ENCODE data around the gene MNT. TPM values are rescaled to one million over a fixed set of nuclear protein-coding genes. Genes with fewer than 3 reads are reported as not detected.

MNT gene
- polyA plus RNA-seq, 1 donor, result 15.7 TPM

DNA sequence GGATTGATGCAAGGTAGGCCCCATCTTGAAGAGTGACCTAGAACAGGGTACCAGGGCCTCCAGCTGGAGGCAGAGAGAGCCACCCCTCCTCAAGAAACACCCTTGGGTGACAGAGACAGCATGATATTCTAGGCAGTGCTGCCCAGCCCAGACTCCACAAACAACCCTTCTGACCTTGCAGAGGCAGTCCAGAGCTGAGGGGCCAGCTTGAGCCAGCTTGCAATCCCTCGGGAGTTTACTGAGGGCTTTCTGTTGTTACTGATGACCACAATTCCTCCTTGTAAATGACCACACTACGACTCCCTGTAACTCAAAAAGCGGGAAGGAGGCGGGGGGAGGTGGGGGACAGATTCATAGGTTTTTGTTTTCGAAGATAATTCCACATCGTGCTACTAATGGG lies 18.6 kb upstream of the MNT start:
- DNase-seq, result no peak

DNA sequence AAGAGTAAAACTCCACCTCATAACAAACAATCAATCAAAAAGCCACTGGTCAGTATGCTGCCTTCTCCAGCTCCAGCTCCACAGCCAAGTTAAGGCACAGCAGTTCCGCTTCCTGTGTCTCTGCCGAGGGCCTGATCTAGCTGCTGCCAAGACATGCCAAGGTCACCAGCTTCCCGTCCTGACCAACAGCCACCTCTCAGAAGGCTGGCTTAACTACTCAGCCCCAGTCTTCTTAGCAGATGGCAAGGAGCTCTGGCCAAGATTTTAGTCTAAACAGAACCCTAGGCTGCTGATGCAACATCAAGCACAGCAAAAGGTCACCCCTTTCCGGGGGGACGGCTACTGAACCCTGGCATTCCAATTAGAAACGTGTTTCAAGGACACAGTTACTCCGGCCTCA lies 17.7 kb upstream of the MNT start:
- no peak for DNase-seq

DNA sequence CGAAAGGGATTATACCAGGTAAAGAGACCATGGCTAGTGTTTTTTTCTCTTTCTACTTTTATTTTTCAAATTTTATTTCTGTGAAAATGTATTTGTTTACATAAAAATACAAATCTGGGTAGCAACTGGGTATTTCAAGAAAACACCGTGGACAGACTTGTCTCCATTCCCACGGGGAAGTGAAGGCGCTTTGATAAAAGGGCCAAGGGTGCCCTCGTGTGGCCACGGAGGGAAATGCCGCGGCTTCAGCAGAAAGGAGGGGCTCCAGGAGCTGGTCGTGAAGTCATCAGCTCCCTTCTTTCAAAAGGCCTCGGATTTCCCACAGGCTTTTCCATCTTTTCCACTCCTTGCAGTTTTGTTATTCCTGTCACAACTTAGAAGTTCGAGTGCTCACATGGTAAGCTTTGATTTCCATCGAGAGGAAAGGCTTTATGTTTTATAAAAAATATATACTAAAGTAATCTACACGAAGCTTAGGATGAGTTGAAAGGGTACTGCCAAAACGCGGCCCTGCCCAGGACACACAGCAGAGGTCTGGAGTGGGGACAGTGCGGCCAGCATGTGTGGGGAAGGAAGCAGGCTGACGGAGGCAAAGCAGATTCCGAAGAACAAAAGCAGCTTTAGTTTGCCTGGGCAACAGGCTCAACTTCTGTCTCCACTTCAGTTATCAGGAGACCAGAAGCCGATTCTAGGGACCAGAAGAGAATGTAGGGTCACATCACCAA lies 15.3 kb upstream of the MNT start:
- DNase-seq, result peak; percentile 88

DNA sequence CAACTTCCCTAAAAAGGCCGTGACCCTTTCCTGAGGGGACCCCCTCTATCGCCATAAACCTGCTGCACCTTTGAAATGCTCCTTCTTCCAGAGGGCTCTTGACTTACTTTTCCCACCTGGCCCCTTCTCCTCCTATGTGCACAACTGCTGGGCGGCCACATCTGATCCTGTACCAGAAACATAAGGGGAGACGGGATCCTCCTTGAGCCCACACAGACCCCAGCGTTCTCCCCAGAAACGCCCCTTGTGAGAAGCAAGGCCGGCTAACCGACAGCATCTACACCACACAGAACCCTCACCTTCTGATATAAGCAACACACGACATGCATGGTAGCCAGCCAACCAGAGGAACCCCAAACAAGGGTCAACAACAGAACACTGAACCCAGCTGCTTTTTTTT lies 14.2 kb upstream of the MNT start:
- DNase-seq, result no peak

DNA sequence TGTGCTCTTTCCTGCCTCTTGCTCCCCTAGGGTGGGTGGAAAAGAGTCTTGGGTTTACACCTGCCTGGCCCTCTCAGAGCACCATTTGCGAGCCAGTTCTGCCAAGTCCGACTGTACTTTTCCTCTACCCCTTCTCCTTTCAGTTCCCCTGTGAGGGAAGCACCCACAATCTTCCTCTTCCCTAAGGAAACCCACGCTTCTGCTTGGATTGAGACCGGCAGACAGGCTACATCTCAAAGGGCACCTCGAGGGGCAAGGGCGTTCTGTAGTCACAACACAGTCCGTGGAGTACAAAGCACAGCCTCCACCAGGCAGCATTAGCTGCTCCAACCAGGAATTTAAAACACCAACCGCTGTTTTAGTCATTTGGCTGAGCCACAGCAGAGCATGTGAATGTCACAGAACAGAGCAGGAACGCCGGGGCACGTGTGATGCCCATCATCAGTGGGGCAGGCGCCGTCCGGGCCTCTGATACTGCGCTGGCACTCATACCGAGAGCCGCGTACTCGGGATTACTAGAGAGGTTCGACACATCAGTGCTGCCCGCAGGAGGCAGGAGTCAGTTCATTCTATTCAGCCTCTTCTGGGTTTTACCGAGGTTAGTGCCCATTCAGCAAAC lies 13.7 kb upstream of the MNT start:
- DNase-seq, result no peak

DNA sequence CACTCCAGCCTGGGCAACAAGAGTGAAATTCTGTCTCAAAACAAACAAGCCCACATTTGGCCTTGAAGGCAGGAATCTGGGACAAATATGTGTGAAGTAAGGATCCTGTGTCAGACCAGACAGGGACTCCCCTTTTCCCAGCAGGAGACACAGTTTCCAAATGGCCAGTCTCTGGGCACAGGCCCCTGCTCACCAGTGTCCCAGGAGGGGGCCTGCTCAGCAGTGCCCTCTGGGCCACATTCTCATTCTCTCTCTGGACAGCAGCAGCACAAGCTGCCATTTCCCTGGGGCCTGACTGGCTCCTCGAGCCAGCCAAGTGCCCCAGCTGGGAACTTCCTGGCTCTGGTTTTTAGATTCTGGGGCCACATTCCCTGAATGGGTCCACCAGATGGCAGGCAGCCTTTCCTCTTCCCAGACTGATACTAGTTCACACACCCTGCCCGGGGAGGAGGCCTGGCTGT lies 11.7 kb upstream of the MNT start:
- no peak for DNase-seq

DNA sequence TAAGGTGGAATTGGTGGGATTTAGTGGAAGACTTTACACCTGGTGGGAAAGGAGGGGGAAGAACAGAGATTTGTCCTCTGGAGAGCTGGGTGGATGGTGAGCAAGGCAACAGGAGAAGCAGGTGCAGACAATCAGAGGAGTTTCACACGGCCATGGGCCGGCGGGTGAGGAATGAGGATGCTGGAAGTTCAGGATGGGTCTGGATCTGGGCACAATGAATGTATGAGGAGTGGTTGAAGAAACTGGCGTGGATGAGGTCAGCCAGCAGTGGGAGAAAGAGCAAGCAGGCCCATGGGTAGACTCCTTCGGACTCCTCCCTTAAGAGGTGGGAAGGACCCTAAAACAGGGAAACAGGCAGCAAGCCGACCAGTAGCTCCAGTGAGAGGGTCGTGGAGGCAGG lies 10.1 kb upstream of the MNT start:
- no peak for DNase-seq

DNA sequence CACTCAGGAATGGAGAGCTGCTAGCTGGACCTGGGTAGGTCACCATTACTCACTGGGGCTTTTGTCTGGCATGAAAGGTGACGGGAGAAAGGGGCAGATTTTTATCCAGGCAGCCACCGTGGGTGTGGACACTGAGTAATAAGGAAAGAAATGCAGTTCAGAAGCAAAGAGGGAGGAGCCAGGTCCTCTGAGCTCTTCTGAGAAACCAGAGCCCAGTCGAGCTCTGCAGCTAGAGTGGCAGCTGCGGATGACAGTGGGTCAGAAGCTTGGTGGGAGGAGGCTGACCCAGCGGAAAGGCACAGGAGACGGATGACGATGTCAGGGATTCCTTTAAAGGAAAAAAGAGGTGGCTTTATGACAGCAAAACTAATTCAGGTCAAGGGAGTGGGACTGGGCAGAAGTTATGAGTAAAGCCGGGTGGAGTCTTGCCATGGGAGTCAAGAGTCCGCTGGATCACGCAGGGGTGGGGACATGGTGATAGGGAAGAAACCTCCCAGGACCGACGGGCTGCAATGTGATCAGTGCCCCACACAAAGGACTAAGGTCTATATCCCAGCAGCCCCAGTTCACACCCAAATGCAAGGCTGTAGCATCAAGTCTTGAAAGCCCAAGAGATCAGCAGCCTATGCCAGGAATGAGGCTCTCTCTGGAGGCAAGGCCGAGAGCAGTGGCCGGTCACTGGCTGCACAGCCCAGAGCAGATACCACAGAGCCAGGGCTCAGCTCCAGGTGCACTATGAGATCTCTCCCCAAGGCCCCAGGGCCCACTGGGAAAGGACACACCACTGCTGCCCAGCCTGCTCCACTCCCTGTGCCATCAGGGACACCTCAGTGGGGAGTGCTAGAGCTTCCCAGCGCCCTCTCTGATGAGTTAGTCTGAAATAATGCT lies 6.3 kb upstream of the MNT start:
- no peak for DNase-seq

DNA sequence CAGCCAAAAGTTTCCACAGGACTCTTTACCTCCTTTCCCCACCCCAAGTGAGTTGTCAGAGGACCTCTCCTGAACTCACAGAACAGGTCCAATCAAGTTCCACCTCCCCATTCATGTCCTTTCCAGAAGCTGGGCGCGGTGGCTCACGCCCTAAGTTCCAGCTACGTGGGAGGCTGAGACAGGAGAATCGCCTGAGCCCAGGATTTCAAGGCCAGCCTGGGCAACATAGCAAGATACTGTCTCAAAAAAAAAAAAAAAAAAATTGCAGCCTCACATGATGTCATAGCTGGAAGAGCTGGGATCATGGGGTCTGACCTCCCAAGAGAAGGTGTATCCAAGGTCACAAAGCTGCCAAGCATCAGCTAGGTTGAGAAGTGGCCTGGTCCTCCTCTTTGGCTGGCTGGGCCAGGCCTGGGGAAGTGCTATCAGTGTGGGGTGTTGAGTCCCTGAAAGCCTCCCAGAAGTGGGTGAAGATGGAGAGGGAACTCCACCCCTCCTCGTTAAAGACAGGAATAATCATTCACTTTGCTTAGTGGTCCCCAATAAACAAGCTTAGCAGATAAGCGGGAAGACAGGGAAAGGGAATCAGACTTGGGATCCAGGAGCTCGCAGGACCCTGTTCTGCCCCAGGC lies 5.5 kb upstream of the MNT start:
- no peak for DNase-seq

DNA sequence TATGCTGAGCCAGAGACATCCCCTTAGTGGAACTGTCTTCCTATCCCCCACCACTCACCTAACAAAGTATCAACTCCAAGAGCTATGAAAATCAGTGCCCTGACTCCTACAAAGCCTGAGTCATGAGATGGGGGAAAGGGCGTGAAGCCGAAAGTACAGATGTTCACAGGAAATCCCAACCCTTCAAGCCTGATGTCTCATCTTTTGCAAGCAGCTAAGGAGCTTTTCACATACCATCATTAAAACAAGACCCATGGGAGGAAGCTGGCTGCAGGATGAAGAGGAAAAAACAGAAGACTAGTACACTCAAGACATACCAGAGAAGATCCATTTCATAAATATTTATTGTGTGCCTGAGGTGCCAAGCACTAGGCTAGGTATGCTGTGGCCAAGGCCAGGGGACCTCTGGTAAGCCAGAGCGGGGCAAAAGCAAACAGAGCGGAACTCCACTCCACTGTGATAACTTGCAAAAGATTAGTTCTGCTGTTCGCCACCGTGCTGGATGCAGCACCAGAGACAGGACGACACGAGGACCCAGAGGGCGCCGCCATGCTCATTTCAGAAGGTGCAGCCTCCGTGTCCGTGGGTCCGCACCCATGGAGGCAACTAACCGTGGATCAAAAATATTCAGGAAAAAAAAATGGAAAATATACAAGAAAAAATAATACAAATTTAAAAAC lies 4.5 kb upstream of the MNT start:
- DNase-seq, result no peak

DNA sequence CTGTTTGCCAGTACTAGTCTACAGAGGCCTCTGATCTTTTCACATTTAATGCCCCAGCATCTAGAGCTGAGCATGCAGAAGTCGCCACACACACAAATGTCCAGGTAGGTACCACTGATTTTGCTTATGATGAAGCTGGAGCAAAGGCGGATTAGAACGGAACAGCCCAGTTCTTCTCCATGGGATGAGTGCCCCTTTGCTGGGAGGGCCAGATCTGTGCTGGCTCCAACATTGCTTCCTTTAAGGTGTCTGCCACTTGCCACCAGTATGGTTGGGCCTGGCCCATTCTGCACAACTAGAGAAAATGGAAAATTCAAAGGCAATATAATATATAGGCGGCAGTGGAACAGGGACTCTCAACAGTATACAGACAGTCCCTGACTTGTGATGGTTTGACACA lies 2.2 kb upstream of the MNT start:
- DNase-seq, result no peak

DNA sequence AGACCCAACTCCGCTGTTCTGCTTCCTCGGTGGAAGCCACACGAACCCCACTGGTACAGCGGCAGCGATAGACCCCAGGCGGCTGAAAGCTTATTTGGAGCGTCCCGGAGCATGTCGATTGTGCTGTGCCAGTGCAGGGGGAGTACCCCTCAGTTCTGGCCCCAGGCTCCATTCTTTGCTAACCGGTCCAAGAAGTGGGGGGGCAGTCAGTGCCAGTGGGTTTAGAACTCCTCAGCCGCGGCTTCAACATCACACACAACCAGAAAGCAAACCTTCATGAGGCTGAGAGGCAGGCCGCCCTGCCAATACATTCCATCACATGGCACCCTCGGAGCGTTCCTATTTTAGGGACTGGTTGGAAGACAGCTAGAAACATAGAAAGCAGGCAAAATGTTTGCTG lies 1.7 kb upstream of the MNT start:
- DNase-seq, result no peak

DNA sequence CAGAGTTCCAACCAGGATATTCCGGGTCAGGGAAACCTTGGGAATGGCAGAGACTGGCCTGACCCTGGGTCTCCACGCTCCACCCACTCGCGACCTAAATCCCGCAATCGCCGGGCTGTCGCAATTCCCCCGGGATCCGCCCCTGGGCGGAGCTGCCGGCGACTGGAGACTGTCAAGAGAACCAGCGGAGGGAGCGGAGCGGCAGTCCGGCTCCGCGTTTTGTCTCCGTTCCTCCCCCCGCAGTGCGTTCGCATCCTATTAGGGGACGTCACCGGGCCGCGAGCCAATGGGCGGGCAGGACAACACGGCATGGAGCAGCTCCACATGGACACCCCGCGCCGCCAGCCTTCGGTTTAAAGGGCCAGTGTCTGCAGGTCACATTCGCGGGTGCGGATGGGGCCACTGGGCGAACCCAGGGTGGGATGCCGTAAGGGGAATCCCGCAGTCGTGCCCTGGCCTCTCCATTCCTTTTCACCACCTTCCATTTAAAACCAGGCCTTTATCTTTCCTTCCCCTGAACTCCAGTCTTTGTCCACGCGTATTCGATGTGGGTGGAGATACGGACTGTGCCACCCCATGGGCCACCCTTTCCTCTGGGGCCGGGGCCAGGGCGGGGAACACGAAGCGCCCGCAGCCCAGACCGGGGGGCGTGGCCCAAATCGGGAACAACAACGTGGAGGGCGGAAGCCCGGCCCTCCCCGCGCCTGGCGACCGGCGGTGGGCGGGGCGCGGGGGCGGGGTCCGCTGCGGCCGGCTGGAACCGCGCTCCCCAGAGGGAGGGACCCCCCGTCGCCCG lies 764 bp upstream of the MNT start:
- peak; percentile 99 for DNase-seq

DNA sequence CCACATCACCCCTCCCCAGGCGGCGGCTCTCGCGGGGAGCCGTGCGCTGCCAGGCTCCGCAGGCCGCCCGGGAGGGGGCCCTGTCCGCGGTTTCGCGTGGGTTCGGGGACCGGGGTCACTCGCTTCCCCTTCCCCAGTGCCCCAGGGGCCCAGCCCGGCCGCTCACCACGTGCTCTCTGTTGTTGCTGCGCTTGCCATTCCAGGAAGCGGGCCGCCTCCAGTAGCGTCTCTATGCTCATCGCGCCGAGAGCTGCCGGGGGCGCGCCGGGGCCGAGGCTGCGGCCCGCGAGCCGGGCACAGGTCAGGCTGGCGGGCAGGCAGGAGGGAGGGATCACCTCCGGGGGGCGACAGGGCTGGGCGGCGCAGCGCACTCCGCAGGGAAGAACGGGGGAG lies 390 bp downstream of the MNT start:
- no peak for DNase-seq

DNA sequence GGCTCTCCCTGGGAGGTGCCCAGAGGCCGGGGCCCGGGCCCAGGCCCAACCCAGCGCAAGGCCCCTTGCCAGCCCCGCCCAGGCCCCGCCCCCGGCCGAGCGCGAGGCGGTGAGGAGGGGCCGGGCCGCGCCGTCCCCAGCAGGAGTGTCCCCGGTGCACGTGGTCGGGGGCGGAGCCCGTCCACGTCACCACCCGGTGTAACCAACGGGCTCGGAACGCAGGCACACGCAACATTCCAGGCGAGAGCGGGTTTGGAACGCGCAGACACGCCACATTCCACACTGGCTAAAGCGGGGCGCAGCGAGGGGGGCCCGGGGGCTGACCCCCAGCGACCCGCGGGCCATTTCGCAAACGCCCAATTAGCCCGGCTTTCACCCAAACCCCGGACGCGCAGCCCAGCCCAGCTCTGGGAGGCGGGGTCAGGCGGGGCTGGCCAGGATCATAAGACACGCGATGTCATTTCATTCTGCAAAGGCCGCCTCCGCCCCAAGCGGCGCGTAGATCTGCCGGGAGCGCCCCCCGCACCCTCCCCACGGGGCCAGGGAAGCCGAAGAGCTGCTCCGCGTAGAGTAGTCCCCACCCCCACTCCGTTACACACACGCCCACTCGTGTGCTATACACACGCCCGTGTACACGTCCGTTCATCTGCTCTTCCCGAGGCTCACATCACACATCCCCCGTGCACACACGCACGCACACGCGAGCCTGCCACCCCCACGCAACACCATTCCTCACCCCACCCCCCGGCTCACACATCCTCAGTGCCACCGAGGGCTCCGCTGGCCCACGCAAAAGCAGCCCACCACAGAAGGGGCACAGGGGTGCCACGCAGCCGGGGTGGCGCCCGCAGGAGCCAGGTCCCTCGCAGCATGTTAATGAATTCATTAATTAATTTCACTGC lies 1.0 kb downstream of the MNT start:
- peak; percentile 93 for DNase-seq

DNA sequence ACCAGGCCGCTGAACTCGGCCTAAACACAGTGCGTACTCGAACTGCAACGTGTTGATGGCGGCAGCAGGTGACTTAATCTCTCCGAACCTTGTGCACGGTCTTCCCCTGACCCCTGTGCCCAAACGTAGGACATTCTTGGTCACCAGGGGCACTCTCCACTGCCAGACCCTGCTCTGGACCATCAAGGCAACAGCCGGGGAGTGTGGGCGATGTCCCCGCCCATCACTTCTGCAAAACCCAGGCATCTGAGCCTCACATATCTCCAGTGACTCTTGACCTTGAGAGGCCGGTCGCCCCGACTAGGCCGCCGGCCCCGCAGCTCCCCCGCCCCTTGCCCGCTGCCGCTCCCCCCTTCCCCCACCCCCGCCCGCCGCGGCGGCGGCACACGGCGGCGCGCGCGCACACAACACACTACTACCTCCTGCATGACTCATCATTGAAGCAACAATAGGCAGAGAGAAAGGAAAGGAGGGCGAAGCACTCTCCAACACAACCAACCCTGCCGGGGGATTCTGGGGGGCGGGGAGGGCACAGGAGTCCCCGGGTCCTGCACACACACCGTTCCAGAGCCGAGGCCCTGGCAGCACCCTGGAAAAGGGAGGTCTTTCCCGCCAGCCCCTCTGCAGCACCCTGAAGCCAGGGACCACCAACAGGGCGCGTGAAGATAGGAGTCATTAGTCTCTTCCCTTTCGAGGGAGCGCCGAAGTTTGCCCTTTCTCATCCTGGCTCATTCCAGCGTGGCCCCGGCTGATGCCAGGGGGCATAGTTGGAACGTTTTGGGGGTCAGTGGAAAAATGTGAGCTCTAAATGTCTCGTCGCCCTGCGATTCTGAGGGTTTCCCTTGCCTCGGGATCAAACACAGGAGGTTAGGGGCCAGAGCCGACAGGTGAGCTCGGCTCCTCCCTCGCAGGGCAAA lies 1.9 kb downstream of the MNT start:
- no peak for DNase-seq

DNA sequence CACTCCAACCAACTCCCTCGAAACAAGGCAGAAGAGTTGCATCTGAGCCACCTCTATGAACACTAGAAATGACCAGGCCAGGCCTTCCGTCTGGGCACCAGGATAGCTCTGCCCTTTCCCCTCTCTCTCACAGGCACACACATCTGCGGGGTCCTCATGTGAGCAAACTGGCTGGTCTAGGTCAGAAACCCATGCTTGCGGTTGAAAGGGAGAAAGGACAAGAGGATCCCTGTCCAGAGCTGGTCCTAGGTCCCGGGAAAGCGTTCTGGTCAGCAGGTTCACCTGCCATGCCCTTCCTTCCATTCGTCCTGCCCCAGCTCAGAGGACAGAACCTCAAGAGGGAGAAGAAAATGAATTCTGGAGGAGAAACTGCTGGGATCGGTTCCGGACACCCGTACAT lies 2.7 kb downstream of the MNT start:
- no peak for DNase-seq

DNA sequence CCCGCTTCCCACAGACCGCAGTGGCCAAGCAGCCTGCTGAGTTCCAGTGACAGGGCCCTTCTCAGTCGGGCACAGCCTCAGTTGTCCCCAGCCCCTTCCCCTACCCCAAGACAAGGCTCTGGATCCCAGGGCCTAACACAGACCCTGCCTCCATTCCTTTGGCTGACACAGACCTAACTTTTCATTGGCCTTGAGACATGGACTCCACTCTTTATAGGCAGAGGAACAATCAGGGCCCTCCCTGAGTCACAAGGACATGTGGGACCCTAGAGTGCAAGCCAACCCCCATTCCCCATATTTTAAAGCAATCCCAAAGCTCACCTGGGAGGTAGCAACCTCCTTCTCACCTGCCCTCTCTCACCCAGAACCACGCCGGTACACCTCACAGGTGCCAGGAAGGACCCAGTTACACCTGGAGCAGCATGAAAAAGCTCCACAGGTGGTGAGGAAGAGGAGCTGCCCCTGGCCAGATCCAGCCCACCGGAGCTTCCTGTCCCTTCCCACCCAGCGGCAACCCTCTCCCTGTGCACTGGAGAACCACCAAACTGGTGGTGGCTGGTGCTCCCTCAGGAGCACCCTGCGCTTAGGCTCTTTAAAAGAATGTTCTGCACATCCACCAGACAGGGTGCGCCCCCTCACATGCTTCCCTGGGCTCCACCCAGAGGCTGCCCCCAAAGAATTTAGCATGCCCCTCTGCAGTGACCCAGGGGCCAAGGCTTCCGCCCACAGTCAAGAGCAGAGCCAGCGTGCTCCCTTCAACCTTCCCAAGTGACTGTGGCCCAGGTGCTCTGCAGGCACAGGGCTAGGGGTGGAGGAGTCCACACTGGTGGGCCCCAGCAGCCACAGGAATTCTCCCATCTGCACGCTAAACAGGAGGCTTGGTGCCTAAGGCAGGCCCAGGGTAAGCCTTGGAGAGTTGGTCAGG lies 3.4 kb downstream of the MNT start:
- no peak for DNase-seq

Data from left kidney (tissue), 2 donors.